Coronary artery (tissue), 2 donors: ENCODE data around the gene CFAP65.

ENCODE experiments used
- DNase-seq: peaks from one replicate; pipeline ENCODE4 v3.0.0-alpha.2; 2017; ENCODE audit warnings: low spot score
- H3K27ac ChIP-seq, 2 donors: fragments of 200-600 bp; sonication (generic); one replicate each; pipeline ENCODE4 v1.5.1; 2016 to 2019
- H3K4me3 ChIP-seq: fragments of 200-600 bp; sonication (generic); 2 replicates; pipeline ENCODE4 v1.5.1; 2016; ENCODE audit warnings: mild to moderate bottlenecking, moderate library complexity
- CTCF ChIP-seq: fragments of 200-600 bp; sonication (generic); IDR thresholded peaks from one replicate; pipeline ENCODE4 v1.5.1; 2019; ENCODE audit warnings: antibody characterized with exemption

CFAP65 gene

DNA sequence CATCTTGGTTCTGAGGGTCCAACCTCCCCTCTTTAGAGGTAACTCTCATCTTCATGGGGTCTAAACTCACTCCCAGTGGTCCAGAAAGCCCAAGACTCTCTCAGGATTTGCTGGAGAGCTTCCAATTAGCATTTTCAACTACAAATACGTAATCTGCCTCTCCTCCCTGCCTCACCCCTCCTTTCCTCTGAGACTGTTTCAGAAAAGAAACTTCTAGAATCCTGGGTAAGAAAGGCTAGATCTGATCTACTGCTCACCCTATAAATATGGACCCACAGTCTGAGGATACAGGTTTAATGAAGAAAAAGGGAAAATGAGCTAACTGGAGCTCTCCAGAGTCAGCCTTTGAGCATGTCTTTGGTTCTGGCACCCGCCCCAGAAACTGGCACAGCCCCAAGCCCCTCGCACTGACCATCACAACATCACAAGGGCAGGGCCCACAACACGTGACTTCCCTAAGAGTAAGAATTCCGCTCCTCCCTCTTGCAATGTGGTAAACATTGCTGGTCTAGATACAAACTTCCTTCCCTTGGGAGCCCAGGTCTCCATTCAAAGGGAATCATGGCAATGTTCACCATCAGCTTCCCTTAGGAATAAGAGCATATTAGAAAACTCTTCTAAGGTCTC, 41.1 kb upstream of the CFAP65 start:
- H3K27ac ChIP-seq: no peak overlapping the region
- no peak for TF ChIP-seq CTCF
- H3K4me3 ChIP-seq: no peak overlapping the region
- no peak for DNase-seq

DNA sequence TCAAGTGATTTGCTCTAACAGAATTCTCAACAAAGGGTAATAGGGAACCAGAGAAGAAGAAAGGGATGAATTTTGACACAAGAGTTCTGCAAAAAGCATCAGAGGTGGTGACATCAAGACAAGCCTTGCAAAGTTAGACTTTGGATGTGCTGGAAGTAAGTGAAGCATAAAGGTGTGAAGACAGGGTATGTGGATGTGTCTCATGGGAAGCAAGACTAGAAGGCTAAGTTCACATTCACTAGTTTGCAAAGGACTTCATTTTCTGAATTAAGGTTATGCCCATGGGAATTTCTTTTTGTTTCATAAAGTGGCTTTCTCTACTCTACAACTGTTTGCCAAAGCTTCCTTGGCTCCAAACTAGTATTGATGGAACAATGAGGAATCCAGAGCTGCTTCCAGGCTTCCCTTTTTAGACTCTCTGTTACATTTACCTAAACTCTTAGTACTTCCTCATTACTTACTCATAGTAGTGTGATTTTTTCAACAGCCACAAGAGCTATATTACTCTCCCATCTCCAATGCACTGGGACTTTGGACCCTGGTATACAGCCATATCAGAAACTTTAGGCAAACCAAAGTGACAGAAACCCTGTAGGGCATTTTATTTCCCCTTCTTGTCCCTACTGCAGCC, 40.5 kb upstream of the CFAP65 start:
- no peak overlapping the region for H3K27ac ChIP-seq
- DNase-seq: no peak
- TF ChIP-seq CTCF: no peak
- no peak overlapping the region for H3K4me3 ChIP-seq

DNA sequence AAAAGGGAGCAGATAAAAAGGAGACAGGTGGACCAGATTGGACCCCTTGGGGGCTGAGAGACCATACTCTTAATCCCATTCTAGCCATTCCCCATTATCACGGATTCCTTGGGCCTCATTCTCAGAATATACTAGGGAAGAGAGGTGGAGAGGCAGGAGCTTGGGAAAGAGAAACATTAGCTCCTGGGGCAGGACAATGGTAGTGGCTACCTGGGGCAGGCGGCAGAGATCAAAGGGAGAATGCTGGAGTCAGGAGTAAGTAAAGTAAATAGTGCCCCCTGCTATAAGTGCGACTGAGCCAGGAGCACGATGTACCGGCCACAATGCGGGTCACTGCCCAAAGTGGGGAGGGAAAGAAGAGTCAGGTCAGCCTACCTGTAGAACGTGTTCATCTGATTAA, 39.8 kb upstream of the CFAP65 start:
- no peak for TF ChIP-seq CTCF
- no peak for DNase-seq
- Histone ChIP-seq H3K4me3 (no peak overlapping the region), H3K27ac (no peak overlapping the region)

DNA sequence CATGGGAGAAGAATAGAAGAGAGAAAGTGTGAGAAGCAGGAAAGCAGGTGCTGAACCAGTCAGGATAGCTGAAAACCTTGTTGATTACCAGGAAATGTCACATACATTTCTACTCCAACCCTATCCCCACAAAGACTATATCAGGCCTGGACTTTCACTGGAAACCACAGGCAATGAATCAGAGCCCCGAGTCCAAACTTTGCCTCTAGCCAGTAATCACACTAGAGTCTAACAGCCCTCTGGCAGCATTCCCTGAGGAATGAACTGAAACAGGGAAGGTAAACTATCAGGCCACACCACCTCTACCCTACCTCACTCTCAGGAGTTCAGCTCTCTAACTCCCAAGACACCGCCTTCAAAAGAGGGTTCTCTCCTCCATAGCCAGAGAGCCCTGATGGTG, 38.1 kb upstream of the CFAP65 start:
- no peak overlapping the region for H3K27ac ChIP-seq
- H3K4me3 ChIP-seq: no peak overlapping the region
- no peak for TF ChIP-seq CTCF
- no peak for DNase-seq

DNA sequence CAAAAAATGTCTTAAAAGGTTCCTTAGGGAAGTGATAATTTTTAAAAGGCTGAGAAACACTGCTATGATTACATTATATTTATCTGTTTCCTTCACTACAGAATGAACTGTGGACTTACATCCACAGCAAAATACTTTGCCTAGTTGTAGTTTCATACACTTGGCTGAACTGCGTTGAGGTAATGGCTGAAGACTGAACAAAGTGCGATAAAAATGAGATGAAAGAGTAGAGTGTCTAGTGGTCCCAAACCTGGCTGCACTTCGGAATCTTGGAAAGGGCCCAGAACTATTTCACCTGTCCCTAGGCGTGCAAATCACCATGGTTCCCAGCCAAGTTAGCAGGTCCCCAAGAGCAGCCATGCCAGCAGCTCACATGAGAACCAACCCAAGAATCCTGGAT, 37.6 kb upstream of the CFAP65 start:
- DNase-seq: no peak
- no peak for TF ChIP-seq CTCF
- H3K27ac ChIP-seq: no peak overlapping the region

DNA sequence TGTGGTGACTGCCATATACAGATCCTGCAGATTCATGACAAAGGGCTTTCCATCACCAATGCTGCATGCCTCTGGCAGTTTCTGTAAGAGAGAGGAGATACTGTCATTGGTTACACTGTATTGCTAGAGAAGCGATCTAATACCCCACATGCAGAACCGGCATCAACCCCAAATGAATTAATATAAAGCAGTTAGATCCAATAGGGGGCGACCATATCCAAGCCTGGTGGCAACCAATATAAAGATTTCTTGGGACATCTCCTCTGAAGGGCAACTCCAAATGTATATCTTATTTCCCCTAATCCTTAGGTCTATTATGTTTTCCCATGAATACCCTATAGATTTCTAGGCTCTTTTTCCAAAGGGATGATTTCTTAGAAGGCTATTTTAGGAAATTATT, 36.8 kb upstream of the CFAP65 start:
- no peak for TF ChIP-seq CTCF
- DNase-seq: no peak
- H3K27ac ChIP-seq: no peak overlapping the region
- H3K4me3 ChIP-seq: no peak overlapping the region

More for the DNA sequence above, 37.6 kb upstream of the CFAP65 start:
- H3K4me3 ChIP-seq: no peak overlapping the region

- Histone ChIP-seq H3K4me3 (no peak overlapping the region), H3K27ac (no peak overlapping the region)
- no peak for DNase-seq
- no peak for TF ChIP-seq CTCF
Observed at GRCh38 chr2:219076253-219076652, 34.9 kb upstream of the CFAP65 start.
